GM12878 (cell line): ENCODE measurements around the gene UBB. TPM values are rescaled to one million over a fixed set of nuclear protein-coding genes. Genes with fewer than 3 reads are reported as not detected.

ENCODE experiments used
- ASH2L ChIP-seq: fragments of 300-600, 200-600 bp; sonication (generic); IDR thresholded peaks from 2 replicates; pipeline ENCODE4 v1.6.1; 2017; ENCODE audit warnings: low read depth, mild to moderate bottlenecking, borderline replicate concordance
- BMI1 ChIP-seq: fragments of 450-650 bp; IDR thresholded peaks from 2 replicates; pipeline ENCODE4 v1.6.1; 2016; ENCODE audit warnings: mild to moderate bottlenecking, moderate library complexity, borderline replicate concordance
- EZH2 ChIP-seq: IDR thresholded peaks from 2 replicates; pipeline ENCODE4 v1.6.1; 2012; ENCODE audit warnings: low read depth, mild to moderate bottlenecking, control low read depth, inconsistent platforms, low read length, borderline replicate concordance; ENCODE audit not compliant: control insufficient read depth
- GATAD2B ChIP-seq: fragments of 450-650 bp; conservative IDR thresholded peaks from 2 replicates; pipeline ENCODE4 v1.6.1; 2017; ENCODE audit warnings: low read depth, mild to moderate bottlenecking, moderate library complexity
- HDGF ChIP-seq: fragments of 450-650 bp; IDR thresholded peaks from 2 replicates; pipeline ENCODE4 v1.6.1; 2016; ENCODE audit warnings: antibody characterized with exemption
- IRF4 ChIP-seq: IDR thresholded peaks from 2 replicates; pipeline ENCODE4 v1.6.1; 2011; ENCODE audit warnings: low read depth, low read length
- PAX5 ChIP-seq: IDR thresholded peaks from 2 replicates; pipeline ENCODE4 v1.6.1; 2011; ENCODE audit warnings: low read depth, low read length, borderline replicate concordance
- POLR2A ChIP-seq: IDR thresholded peaks from 2 replicates; pipeline ENCODE4 v1.6.1; 2011; ENCODE audit warnings: low read depth, mild to moderate bottlenecking, low read length
- POLR2AphosphoS5 ChIP-seq: IDR thresholded peaks from 2 replicates; pipeline ENCODE4 v1.6.1; 2011; ENCODE audit warnings: mild to moderate bottlenecking, low read length, inconsistent platforms
- RUNX3 ChIP-seq: IDR thresholded peaks from 2 replicates; pipeline ENCODE4 v1.6.1; 2012; ENCODE audit warnings: low read length, inconsistent platforms
- SMAD5 ChIP-seq: IDR thresholded peaks from 2 replicates; pipeline ENCODE4 v1.6.1; 2016; ENCODE audit warnings: antibody characterized with exemption, low read depth
- TAF1 ChIP-seq: IDR thresholded peaks from 2 replicates; pipeline ENCODE4 v1.6.1; 2011; ENCODE audit warnings: mild to moderate bottlenecking, low read depth, low read length, borderline replicate concordance
- ZBED1 ChIP-seq: IDR thresholded peaks from 2 replicates; pipeline ENCODE4 v1.6.1; 2016; ENCODE audit warnings: borderline replicate concordance
- polyA plus RNA-seq, 11 experiments: library from polyadenylated mRNA; depleted of rRNA in 4 of 11; unstranded in 6 of 11; stranded (reverse) in 5 of 11; fragments of >200 nt; fragmentation: Nextera tagmentation in 4 of 11; fragmentation: Illumina TruSeq in 1 of 11; extraction: Ambion mirVana in 4 of 11; extraction: Trizol in 1 of 11; gene quantifications; 1 replicate in 1 of 11; 2 replicates in 10 of 11; pipeline versions ENCODE4 v1.2.1 to v1.2.3, GENCODE V29; 2011 to 2016; ENCODE audit warnings: inconsistent platforms in 2 of 11, missing spikeins in 2 of 11, low read depth in 1 of 11
- total RNA-seq, 4 experiments: library from RNA; depleted of rRNA in 3 of 4; stranded (reverse); fragments of >200 nt in 3 of 4; fragmentation: Illumina TruSeq in 1 of 4; extraction: Trizol in 1 of 4; gene quantifications; 2 replicates each; pipeline versions ENCODE4 v1.2.1 to v1.2.3, GENCODE V29; 2013 to 2021
- TF ChIP-seq, protein P1 (sequence below): fragments of 450-650 bp; IDR thresholded peaks from 2 replicates; pipeline ENCODE4 v1.6.1; 2017; ENCODE audit warnings: low read depth, mild to moderate bottlenecking, moderate library complexity
- TF ChIP-seq, protein P2 (sequence below): fragments of 450-650 bp; IDR thresholded peaks from 2 replicates; pipeline ENCODE4 v1.6.1; 2016; ENCODE audit warnings: mild to moderate bottlenecking
- TF ChIP-seq, protein P3 (sequence below): IDR thresholded peaks from 2 replicates; pipeline ENCODE4 v1.6.1; 2011; ENCODE audit warnings: borderline replicate concordance, low read depth, mild to moderate bottlenecking, moderate library complexity, mixed read lengths, low read length; ENCODE audit not compliant: insufficient read depth; ENCODE audit errors: extremely low read length
- TF ChIP-seq, protein P4 (sequence below): IDR thresholded peaks from 2 replicates; pipeline ENCODE4 v1.6.1; 2012; ENCODE audit warnings: low read depth, low read length, improper control_type of control experiment
- TF ChIP-seq, protein P5 (sequence below): fragments of 450-650 bp; IDR thresholded peaks from 2 replicates; pipeline ENCODE4 v1.6.1; 2016; ENCODE audit warnings: mild to moderate bottlenecking
- TF ChIP-seq, protein P6 (sequence below): fragments of 450-650 bp; IDR thresholded peaks from 2 replicates; pipeline ENCODE4 v1.6.1; 2016; ENCODE audit warnings: mild to moderate bottlenecking, moderate library complexity, borderline replicate concordance

UBB gene
- total and polyA plus RNA-seq, 10 of the 15 experiments (the other 5 are each of a cell fraction or from before 2014, with no cell fraction given) = 1,133 to 4,246 (median 2,099) TPM

DNA sequence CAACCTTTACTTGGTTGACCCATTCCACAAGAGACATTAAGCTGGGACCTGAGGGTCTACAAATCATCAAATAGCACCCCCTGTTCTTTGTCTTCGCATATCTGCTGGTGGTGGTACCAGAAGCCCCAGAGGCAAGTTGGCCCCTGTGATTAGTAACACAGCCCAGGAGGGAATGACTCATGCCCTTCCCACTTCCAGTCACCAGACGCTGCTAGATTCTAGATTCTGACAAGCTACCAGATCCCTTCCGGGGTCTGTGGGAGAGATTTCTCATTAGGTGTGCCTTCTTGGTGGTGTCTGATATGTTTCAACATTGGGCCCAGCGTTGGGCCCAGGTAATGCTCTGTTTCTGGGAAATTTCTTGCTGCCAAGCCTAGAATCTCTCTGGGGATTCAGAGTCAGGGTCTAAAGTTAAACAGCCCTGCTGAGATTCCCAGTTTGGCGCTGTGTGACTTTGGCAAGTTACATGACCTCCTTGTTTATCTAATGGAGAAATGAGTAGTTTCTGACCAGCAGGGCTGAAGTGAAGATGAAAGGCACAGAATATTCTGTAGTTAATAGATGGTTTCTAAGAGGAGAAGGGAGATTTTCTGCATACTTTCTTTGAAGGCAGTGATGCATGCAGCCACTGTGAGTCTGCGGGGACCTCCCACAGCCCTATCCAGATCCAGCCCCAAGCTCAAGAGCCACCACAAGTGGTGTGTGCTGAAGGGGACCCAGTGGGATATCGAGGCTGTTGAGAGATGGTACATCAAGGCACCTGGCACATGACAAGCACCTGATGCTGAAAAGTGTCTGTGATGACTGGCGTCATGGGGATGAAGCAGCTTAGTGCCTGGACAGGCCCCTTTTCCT, 38.4 kb downstream of the UBB start (continued):
- TF ChIP-seq, protein P1, sequence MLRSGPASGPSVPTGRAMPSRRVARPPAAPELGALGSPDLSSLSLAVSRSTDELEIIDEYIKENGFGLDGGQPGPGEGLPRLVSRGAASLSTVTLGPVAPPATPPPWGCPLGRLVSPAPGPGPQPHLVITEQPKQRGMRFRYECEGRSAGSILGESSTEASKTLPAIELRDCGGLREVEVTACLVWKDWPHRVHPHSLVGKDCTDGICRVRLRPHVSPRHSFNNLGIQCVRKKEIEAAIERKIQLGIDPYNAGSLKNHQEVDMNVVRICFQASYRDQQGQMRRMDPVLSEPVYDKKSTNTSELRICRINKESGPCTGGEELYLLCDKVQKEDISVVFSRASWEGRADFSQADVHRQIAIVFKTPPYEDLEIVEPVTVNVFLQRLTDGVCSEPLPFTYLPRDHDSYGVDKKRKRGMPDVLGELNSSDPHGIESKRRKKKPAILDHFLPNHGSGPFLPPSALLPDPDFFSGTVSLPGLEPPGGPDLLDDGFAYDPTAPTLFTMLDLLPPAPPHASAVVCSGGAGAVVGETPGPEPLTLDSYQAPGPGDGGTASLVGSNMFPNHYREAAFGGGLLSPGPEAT = 0 out of 2 replicates have a peak, but pooled peaks have one; percentile 33
- TF ChIP-seq, protein P2, sequence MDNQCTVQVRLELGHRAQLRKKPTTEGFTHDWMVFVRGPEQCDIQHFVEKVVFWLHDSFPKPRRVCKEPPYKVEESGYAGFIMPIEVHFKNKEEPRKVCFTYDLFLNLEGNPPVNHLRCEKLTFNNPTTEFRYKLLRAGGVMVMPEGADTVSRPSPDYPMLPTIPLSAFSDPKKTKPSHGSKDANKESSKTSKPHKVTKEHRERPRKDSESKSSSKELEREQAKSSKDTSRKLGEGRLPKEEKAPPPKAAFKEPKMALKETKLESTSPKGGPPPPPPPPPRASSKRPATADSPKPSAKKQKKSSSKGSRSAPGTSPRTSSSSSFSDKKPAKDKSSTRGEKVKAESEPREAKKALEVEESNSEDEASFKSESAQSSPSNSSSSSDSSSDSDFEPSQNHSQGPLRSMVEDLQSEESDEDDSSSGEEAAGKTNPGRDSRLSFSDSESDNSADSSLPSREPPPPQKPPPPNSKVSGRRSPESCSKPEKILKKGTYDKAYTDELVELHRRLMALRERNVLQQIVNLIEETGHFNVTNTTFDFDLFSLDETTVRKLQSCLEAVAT = peak; percentile 67; the same call in 1 of the 2 replicates
- TF ChIP-seq HDGF = no peak
- 0 out of 2 replicates have a peak, but pooled peaks have one; percentile 20 for TF ChIP-seq ZBED1
- TF ChIP-seq, protein P3, sequence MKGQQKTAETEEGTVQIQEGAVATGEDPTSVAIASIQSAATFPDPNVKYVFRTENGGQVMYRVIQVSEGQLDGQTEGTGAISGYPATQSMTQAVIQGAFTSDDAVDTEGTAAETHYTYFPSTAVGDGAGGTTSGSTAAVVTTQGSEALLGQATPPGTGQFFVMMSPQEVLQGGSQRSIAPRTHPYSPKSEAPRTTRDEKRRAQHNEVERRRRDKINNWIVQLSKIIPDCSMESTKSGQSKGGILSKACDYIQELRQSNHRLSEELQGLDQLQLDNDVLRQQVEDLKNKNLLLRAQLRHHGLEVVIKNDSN = no peak
- peak; percentile 48 for TF ChIP-seq POLR2A
- TF ChIP-seq, protein P4, sequence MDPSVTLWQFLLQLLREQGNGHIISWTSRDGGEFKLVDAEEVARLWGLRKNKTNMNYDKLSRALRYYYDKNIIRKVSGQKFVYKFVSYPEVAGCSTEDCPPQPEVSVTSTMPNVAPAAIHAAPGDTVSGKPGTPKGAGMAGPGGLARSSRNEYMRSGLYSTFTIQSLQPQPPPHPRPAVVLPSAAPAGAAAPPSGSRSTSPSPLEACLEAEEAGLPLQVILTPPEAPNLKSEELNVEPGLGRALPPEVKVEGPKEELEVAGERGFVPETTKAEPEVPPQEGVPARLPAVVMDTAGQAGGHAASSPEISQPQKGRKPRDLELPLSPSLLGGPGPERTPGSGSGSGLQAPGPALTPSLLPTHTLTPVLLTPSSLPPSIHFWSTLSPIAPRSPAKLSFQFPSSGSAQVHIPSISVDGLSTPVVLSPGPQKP = no peak
- TF ChIP-seq GATAD2B = no peak
- peak; percentile 82 for TF ChIP-seq IRF4
- no peak for TF ChIP-seq BMI1
- TF ChIP-seq POLR2AphosphoS5 = no peak; the same call in 1 of the 2 replicates
- TF ChIP-seq, protein P5, sequence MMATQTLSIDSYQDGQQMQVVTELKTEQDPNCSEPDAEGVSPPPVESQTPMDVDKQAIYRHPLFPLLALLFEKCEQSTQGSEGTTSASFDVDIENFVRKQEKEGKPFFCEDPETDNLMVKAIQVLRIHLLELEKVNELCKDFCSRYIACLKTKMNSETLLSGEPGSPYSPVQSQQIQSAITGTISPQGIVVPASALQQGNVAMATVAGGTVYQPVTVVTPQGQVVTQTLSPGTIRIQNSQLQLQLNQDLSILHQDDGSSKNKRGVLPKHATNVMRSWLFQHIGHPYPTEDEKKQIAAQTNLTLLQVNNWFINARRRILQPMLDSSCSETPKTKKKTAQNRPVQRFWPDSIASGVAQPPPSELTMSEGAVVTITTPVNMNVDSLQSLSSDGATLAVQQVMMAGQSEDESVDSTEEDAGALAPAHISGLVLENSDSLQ = no peak
- no peak for TF ChIP-seq ASH2L
- TF ChIP-seq, protein P6, sequence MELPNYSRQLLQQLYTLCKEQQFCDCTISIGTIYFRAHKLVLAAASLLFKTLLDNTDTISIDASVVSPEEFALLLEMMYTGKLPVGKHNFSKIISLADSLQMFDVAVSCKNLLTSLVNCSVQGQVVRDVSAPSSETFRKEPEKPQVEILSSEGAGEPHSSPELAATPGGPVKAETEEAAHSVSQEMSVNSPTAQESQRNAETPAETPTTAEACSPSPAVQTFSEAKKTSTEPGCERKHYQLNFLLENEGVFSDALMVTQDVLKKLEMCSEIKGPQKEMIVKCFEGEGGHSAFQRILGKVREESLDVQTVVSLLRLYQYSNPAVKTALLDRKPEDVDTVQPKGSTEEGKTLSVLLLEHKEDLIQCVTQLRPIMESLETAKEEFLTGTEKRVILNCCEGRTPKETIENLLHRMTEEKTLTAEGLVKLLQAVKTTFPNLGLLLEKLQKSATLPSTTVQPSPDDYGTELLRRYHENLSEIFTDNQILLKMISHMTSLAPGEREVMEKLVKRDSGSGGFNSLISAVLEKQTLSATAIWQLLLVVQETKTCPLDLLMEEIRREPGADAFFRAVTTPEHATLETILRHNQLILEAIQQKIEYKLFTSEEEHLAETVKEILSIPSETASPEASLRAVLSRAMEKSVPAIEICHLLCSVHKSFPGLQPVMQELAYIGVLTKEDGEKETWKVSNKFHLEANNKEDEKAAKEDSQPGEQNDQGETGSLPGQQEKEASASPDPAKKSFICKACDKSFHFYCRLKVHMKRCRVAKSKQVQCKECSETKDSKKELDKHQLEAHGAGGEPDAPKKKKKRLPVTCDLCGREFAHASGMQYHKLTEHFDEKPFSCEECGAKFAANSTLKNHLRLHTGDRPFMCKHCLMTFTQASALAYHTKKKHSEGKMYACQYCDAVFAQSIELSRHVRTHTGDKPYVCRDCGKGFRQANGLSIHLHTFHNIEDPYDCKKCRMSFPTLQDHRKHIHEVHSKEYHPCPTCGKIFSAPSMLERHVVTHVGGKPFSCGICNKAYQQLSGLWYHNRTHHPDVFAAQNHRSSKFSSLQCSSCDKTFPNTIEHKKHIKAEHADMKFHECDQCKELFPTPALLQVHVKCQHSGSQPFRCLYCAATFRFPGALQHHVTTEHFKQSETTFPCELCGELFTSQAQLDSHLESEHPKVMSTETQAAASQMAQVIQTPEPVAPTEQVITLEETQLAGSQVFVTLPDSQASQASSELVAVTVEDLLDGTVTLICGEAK = 0 out of 2 replicates have a peak, but pooled peaks have one; percentile 3
- TF ChIP-seq TAF1 = no peak
- peak; percentile 79; the same call in 1 of the 2 replicates for TF ChIP-seq PAX5
- peak; percentile 37; the same call in 1 of the 2 replicates for TF ChIP-seq RUNX3
- TF ChIP-seq EZH2 = no peak
- TF ChIP-seq SMAD5 = no peak
